ENCODE measurements around the gene CSNK1A1L. TPM values are rescaled to one million over a fixed set of nuclear protein-coding genes. Genes with fewer than 3 reads are reported as not detected.

The CSNK1A1L gene
- total and polyA plus RNA-seq, 2 donors (not counting 3 experiments of a cell fraction or from before 2014, with no cell fraction given), result not detected

- peak overlapping the region; percentile 81 to 82 (median 81) for H3K4me3 ChIP-seq (replicated peaks in 1 of 3; ENCODE audit: insufficient read depth in 1 of 3, low read depth in 1 of 3, low read length in 3 of 3)
- H3K27me3 ChIP-seq (ENCODE audit: control insufficient read depth in 2 of 2, insufficient read depth in 2 of 2, low read length in 2 of 2), result no peaks in the 10 kb centered on the region
- peaks cover 38% of the 10 kb centered on the region for H3K79me2 ChIP-seq (ENCODE audit: control insufficient read depth, insufficient read depth, low read length)
- FAIRE-seq (no peak), DNase-seq (ENCODE audit: low read depth, low spot score) (no peak)
- H4K20me1 ChIP-seq (replicated peaks; ENCODE audit: control insufficient read depth, extremely low read depth, insufficient read depth, low read length), result no peaks in the 10 kb centered on the region
- H3K4me1 ChIP-seq (ENCODE audit: control insufficient read depth, extremely low read depth, insufficient read depth, low read length), result peaks cover 6% of the 10 kb centered on the region
- peak overlapping the region; percentile 12 for H3K9ac ChIP-seq (replicated peaks; ENCODE audit: extremely low read depth, insufficient read depth, low read length)
- peak overlapping the region; percentile 90 for H2AFZ ChIP-seq (ENCODE audit: low read depth, low read length)
- no peaks in the 10 kb centered on the region for H3K9me1 ChIP-seq (replicated peaks; ENCODE audit: control insufficient read depth, extremely low read depth, insufficient read depth, low read length)
- dilution Hi-C loops (cut with MboI; ENCODE audit: extremely low pct_ligation_motif_present, low sequenced_read_pairs) (no loop called here), intact Hi-C loops (cut with micrococcal nuclease) (loop anchor here (1.0 to 5.0 kb wide), 6 partner anchors 33 to 713 kb away; partner anchors contain the start of genes ALG5 and SPART)
- peak overlapping the region; percentile 95 for H3K4me2 ChIP-seq (ENCODE audit: insufficient read depth, low read length)
- BruUV-seq (replicated peaks), result no TSS peak
- CTCF ChIA-PET, result no interaction called here
- no peak overlapping the region for H3K27ac ChIP-seq (ENCODE audit: insufficient read depth, low read depth, low read length)
- POLR2A ChIA-PET, result no interaction called here
- no peak for TF ChIP-seq MAX (IDR thresholded peaks at IDR 0.05; ENCODE audit: insufficient read depth, insufficient read length)
- no peak for TF ChIP-seq MYC (IDR thresholded peaks at IDR 0.05; ENCODE audit: low read depth, low read length)
- TF ChIP-seq JUN (IDR thresholded peaks at IDR 0.05; ENCODE audit: borderline replicate concordance, insufficient read depth, insufficient read length, low read depth), result no peak
- TF ChIP-seq POLR2A (IDR thresholded peaks at IDR 0.05; ENCODE audit: low read depth, low read length), result no peak
- no peak for TF ChIP-seq FOS (IDR thresholded peaks at IDR 0.05; ENCODE audit: borderline replicate concordance, insufficient read depth, low read length)
- TF ChIP-seq EZH2 (IDR thresholded peaks at IDR 0.05; ENCODE audit: borderline replicate concordance, low read depth, low read length, severe bottlenecking), result no peak
- peaks cover 0 to 3% of the 10 kb centered on the region in 2 experiments for H3K36me3 ChIP-seq (ENCODE audit: control insufficient read depth in 2 of 2, extremely low read depth in 1 of 2, insufficient read depth in 2 of 2, low read length in 2 of 2)
- H3K9me3 ChIP-seq (replicated peaks; ENCODE audit: control insufficient read depth, insufficient read depth, low read length), result no peaks in the 10 kb centered on the region
Measured at GRCh38 chr13:37059848-37060192, 45.6 kb downstream of the CSNK1A1L start.

GRCh38 chr13:37058910-37059847, 46.3 kb downstream of the CSNK1A1L start, which contains the start of gene SUPT20H:
Gene SUPT20H, minus strand, starts transcription at chr13:37059688. Its CDS starts 8,198 bp downstream, at chr13:37051490.
- dilution Hi-C loops (cut with MboI; ENCODE audit: extremely low pct_ligation_motif_present, low sequenced_read_pairs) (no loop called here), intact Hi-C loops (cut with micrococcal nuclease) (loop anchor here (1.0 to 5.0 kb wide), 6 partner anchors 32 to 712 kb away; partner anchors contain the start of genes ALG5 and SPART)
- peak within 1 kb of the TSS; percentile 81 to 82 (median 81) for H3K4me3 ChIP-seq (replicated peaks in 1 of 3; ENCODE audit: insufficient read depth in 1 of 3, low read depth in 1 of 3, low read length in 3 of 3)
- peak within 1 kb of the TSS; percentile 92 for H3K27ac ChIP-seq (ENCODE audit: insufficient read depth, low read depth, low read length)
- H3K36me3 ChIP-seq (ENCODE audit: control insufficient read depth in 2 of 2, extremely low read depth in 1 of 2, insufficient read depth in 2 of 2, low read length in 2 of 2), result peaks cover 0 to 3% of the 10 kb centered on the region in 2 experiments
- DNase-seq (ENCODE audit: low read depth, low spot score) (peak; percentile 93), FAIRE-seq (peak; percentile 94)
- TSS peak; percentile 91 for BruUV-seq (replicated peaks)
- no peaks in the 10 kb centered on the region for H3K9me3 ChIP-seq (replicated peaks; ENCODE audit: control insufficient read depth, insufficient read depth, low read length)
- peaks cover 6% of the 10 kb centered on the region for H3K4me1 ChIP-seq (ENCODE audit: control insufficient read depth, extremely low read depth, insufficient read depth, low read length)
- H3K27me3 ChIP-seq (ENCODE audit: control insufficient read depth in 2 of 2, insufficient read depth in 2 of 2, low read length in 2 of 2), result no peaks in the 10 kb centered on the region
- H2AFZ ChIP-seq (ENCODE audit: low read depth, low read length), result peak within 1 kb of the TSS; percentile 90
- peaks cover 40% of the 10 kb centered on the region for H3K79me2 ChIP-seq (ENCODE audit: control insufficient read depth, insufficient read depth, low read length)
- H3K9ac ChIP-seq (replicated peaks; ENCODE audit: extremely low read depth, insufficient read depth, low read length), result peak within 1 kb of the TSS; percentile 83
- no peaks in the 10 kb centered on the region for H4K20me1 ChIP-seq (replicated peaks; ENCODE audit: control insufficient read depth, extremely low read depth, insufficient read depth, low read length)
- POLR2A ChIA-PET, result no interaction called here
- H3K9me1 ChIP-seq (replicated peaks; ENCODE audit: control insufficient read depth, extremely low read depth, insufficient read depth, low read length), result no peaks in the 10 kb centered on the region
- peak within 1 kb of the TSS; percentile 95 for H3K4me2 ChIP-seq (ENCODE audit: insufficient read depth, low read length)
- CTCF ChIA-PET, result no interaction called here
- TF ChIP-seq EZH2 (IDR thresholded peaks at IDR 0.05; ENCODE audit: borderline replicate concordance, low read depth, low read length, severe bottlenecking), result no peak
- TF ChIP-seq MYC (IDR thresholded peaks at IDR 0.05; ENCODE audit: low read depth, low read length), result no peak
- no peak for TF ChIP-seq MAX (IDR thresholded peaks at IDR 0.05; ENCODE audit: insufficient read depth, insufficient read length)
- TF ChIP-seq GATA2 (IDR thresholded peaks at IDR 0.05; ENCODE audit: insufficient read depth, insufficient read length, low read depth, low read length), result no peak
- peak; percentile 73 for TF ChIP-seq POLR2A (IDR thresholded peaks at IDR 0.05; ENCODE audit: low read depth, low read length)
- peak; percentile 90 for TF ChIP-seq POLR2AphosphoS5 (IDR thresholded peaks at IDR 0.05; ENCODE audit: insufficient read depth, low read depth, low read length)
- no peak for TF ChIP-seq CTCF (IDR thresholded peaks at IDR 0.05; ENCODE audit: extremely low read depth in 1 of 2, insufficient read depth in 1 of 2, low read depth in 1 of 2, low read length in 2 of 2)

All from endothelial cell of umbilical vein (primary cell).